ENCODE results near the gene MS4A4E. TPM values are rescaled to one million over a fixed set of nuclear protein-coding genes. Genes with fewer than 3 reads are reported as not detected.

Gene MS4A4E
- polyA plus RNA-seq, 1 donor (not counting 4 experiments of a cell fraction or from before 2014, with no cell fraction given): not detected

- H3K9me1 ChIP-seq (ENCODE audit: control insufficient read depth, extremely low read depth, insufficient read depth, low read length): no peaks in the 10 kb centered on the region
- no peak overlapping the region for H3K27ac ChIP-seq (ENCODE audit: control insufficient read depth, insufficient read depth, low read length)
- no peaks in the 10 kb centered on the region for H4K20me1 ChIP-seq (ENCODE audit: control insufficient read depth, extremely low read depth, insufficient read depth, low read length)
- no peak overlapping the region for H3K9ac ChIP-seq (ENCODE audit: control insufficient read depth, extremely low read depth, insufficient read depth, low read length)
- dilution Hi-C loops (cut with MboI; ENCODE audit: extremely low pct_ligation_motif_present, low sequenced_read_pairs): no loop called here
- no peaks in the 10 kb centered on the region for H3K27me3 ChIP-seq (ENCODE audit: control insufficient read depth, extremely low read depth, insufficient read depth, low read length)
- no peak for FAIRE-seq
- H3K79me2 ChIP-seq (ENCODE audit: control insufficient read depth, insufficient read depth, low read length): no peaks in the 10 kb centered on the region
- H3K4me2 ChIP-seq (ENCODE audit: control insufficient read depth, extremely low read depth, insufficient read depth, low read depth, low read length): no peak overlapping the region
- TF ChIP-seq EZH2 (IDR thresholded peaks at IDR 0.05; ENCODE audit: low read length) (no peak), CTCF (optimal IDR thresholded peaks at IDR 0.05 in 1 of 3, IDR thresholded peaks at IDR 0.05 in 1 of 3, conservative IDR thresholded peaks at IDR 0.05 in 1 of 3; ENCODE audit: extremely low read depth in 1 of 3, insufficient read depth in 2 of 3, low read length in 3 of 3) (no peak)
- H3K36me3 ChIP-seq (ENCODE audit: control insufficient read depth in 2 of 2, extremely low read depth in 1 of 2, insufficient read depth in 2 of 2, low read length in 2 of 2): no peaks in the 10 kb centered on the region
- no peak overlapping the region for H3K4me3 ChIP-seq (ENCODE audit: control insufficient read depth in 2 of 3, extremely low read depth in 1 of 3, insufficient read depth in 2 of 3, low read depth in 1 of 3, low read length in 3 of 3)
- H3K4me1 ChIP-seq (ENCODE audit: control insufficient read depth, extremely low read depth, insufficient read depth, low read length): no peaks in the 10 kb centered on the region
- DNase-seq (ENCODE audit: low read depth, low spot score): no peak
- H3K9me3 ChIP-seq (ENCODE audit: control insufficient read depth, low read depth, low read length): no peaks in the 10 kb centered on the region
- H2AFZ ChIP-seq (ENCODE audit: control insufficient read depth, low read length): no peak overlapping the region
Observed at GRCh38 chr11:60170566-60170965, 72.4 kb downstream of the MS4A4E start.

DNA sequence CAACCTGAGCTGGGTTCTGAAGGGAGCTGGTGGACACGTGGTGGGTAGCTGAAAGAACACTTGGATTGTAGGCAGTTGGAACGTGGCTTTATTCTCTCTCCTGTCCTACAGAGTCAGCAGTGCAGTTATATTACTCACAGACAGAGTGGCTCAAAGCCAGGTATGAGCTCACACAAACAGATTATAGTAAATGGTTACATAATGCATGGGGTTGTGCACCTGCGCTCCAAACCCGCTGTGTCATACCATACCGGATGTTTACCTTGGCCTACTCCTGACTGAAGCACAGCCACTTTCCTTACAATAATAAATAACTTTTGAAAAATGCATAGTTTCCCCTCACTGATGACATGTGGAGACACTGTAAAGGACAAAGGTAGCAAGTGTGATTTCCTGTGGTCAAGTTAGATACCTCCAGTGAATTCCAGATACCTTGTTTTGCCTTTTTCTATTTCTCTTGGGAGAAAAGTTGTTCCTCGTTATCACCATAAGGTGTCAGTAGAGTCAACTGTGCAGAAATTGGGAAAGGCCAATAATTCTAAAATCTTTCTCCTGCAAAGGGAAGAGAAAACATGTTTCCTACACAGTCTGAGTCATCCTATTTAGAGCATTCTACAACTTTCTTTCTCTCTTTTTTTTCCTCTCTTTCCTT, 73.5 kb downstream of the MS4A4E start:
- H3K4me1 ChIP-seq (ENCODE audit: control insufficient read depth, extremely low read depth, insufficient read depth, low read length): no peaks in the 10 kb centered on the region
- no peak overlapping the region for H3K4me3 ChIP-seq (ENCODE audit: control insufficient read depth in 2 of 3, extremely low read depth in 1 of 3, insufficient read depth in 2 of 3, low read depth in 1 of 3, low read length in 3 of 3)
- H4K20me1 ChIP-seq (ENCODE audit: control insufficient read depth, extremely low read depth, insufficient read depth, low read length): no peaks in the 10 kb centered on the region
- no peaks in the 10 kb centered on the region for H3K9me3 ChIP-seq (ENCODE audit: control insufficient read depth, low read depth, low read length)
- H3K27me3 ChIP-seq (ENCODE audit: control insufficient read depth, extremely low read depth, insufficient read depth, low read length): no peaks in the 10 kb centered on the region
- H3K79me2 ChIP-seq (ENCODE audit: control insufficient read depth, insufficient read depth, low read length): no peaks in the 10 kb centered on the region
- no peak overlapping the region for H3K9ac ChIP-seq (ENCODE audit: control insufficient read depth, extremely low read depth, insufficient read depth, low read length)
- no peak overlapping the region for H3K4me2 ChIP-seq (ENCODE audit: control insufficient read depth, extremely low read depth, insufficient read depth, low read depth, low read length)
- no peaks in the 10 kb centered on the region for H3K36me3 ChIP-seq (ENCODE audit: control insufficient read depth in 2 of 2, extremely low read depth in 1 of 2, insufficient read depth in 2 of 2, low read length in 2 of 2)
- no peak overlapping the region for H2AFZ ChIP-seq (ENCODE audit: control insufficient read depth, low read length)
- no peak for DNase-seq (ENCODE audit: low read depth, low spot score)
- no peaks in the 10 kb centered on the region for H3K9me1 ChIP-seq (ENCODE audit: control insufficient read depth, extremely low read depth, insufficient read depth, low read length)
- TF ChIP-seq CTCF (optimal IDR thresholded peaks at IDR 0.05 in 1 of 3, IDR thresholded peaks at IDR 0.05 in 1 of 3, conservative IDR thresholded peaks at IDR 0.05 in 1 of 3; ENCODE audit: extremely low read depth in 1 of 3, insufficient read depth in 2 of 3, low read length in 3 of 3) (peak in 2 of 3 experiments; percentile 15 to 53), EZH2 (IDR thresholded peaks at IDR 0.05; ENCODE audit: low read length) (no peak)
- no peak overlapping the region for H3K27ac ChIP-seq (ENCODE audit: control insufficient read depth, insufficient read depth, low read length)
- dilution Hi-C loops (cut with MboI; ENCODE audit: extremely low pct_ligation_motif_present, low sequenced_read_pairs): no loop called here
- FAIRE-seq: no peak
